IMR-90 (cell line): ENCODE measurements around the gene KIF1B. TPM values are rescaled to one million over a fixed set of nuclear protein-coding genes. Genes with fewer than 3 reads are reported as not detected.

ENCODE experiments used
- ATAC-seq: fragments of 200-7000 bp; cut with Tn5 transposase; 2 replicates; pipeline ENCODE4 v1.9.1; 2020; ENCODE audit warnings: low read depth, mild to moderate bottlenecking, moderate library complexity
- BruUV-seq: library from RNA; stranded (reverse); fragments of 400-500 nt; replicated peaks from 2 replicates; lab custom pipeline; 2021; lab: Mats Ljungman, UMichigan
- CTCF ChIA-PET: fragments of 300-600 bp; formaldehyde crosslinking; extraction: SDS; loops from one replicate; lab custom pipeline; 2021; ENCODE audit warnings: antibody characterized with exemption; lab: Yijun Ruan, JAX
- POLR2A ChIA-PET: fragments of 300-600 bp; sonication (Branson Sonifier 250); formaldehyde crosslinking; loops from one replicate; lab custom pipeline; 2022; ENCODE audit warnings: antibody characterized with exemption; ENCODE audit not compliant: unreplicated experiment; lab: Charles Lee
- DNase-seq: peaks from one replicate; pipeline ENCODE4 v3.0.0; 2013
- H2AFZ ChIP-seq: replicated peaks from 2 replicates; pipeline ENCODE3; 2013; ENCODE audit warnings: low read length, mild to moderate bottlenecking; ENCODE audit not compliant: poor library complexity
- H2AK5ac ChIP-seq: 2 replicates; pipeline ENCODE4 v1.6.1; 2013; ENCODE audit warnings: low read depth, low read length, inconsistent platforms
- H2AK9ac ChIP-seq: replicated peaks from 2 replicates; pipeline ENCODE3; 2013; ENCODE audit warnings: mild to moderate bottlenecking, low read depth, low read length, moderate library complexity; ENCODE audit not compliant: poor library complexity
- H2BK120ac ChIP-seq: 2 replicates; pipeline ENCODE4 v1.6.1; 2013; ENCODE audit warnings: low read depth, low read length, inconsistent platforms
- H2BK15ac ChIP-seq: 3 replicates; pipeline ENCODE4 v1.6.1; 2013; ENCODE audit warnings: low read depth, low read length, inconsistent platforms
- H2BK20ac ChIP-seq: 2 replicates; pipeline ENCODE4 v1.6.1; 2013; ENCODE audit warnings: low read depth, mild to moderate bottlenecking, inconsistent platforms, low read length, moderate library complexity
- H2BK5ac ChIP-seq: 2 replicates; pipeline ENCODE4 v1.6.1; 2013; ENCODE audit warnings: mild to moderate bottlenecking, low read depth, low read length, inconsistent platforms; ENCODE audit not compliant: poor library complexity, severe bottlenecking
- H3K14ac ChIP-seq: replicated peaks from 2 replicates; pipeline ENCODE4 v1.6.1; 2013; ENCODE audit warnings: low read depth, low read length, inconsistent platforms
- H3K18ac ChIP-seq: 2 replicates; pipeline ENCODE4 v1.6.1; 2013; ENCODE audit warnings: low read depth, low read length, control low read depth
- H3K23ac ChIP-seq: 2 replicates; pipeline ENCODE4 v1.6.1; 2013; ENCODE audit warnings: low read depth, low read length, inconsistent platforms
- H3K27ac ChIP-seq: 2 replicates; pipeline ENCODE4 v1.5.1; 2013; ENCODE audit warnings: mild to moderate bottlenecking, control low read depth, low read length; ENCODE audit not compliant: insufficient read depth
- H3K27me3 ChIP-seq: 2 replicates; pipeline ENCODE4 v1.6.1; 2013; ENCODE audit warnings: low read length; ENCODE audit not compliant: control insufficient read depth, insufficient read depth
- H3K36me3 ChIP-seq: 2 replicates; pipeline ENCODE4 v1.6.1; 2013; ENCODE audit warnings: low read length, mixed read lengths; ENCODE audit not compliant: control insufficient read depth, insufficient read depth
- H3K4ac ChIP-seq: 2 replicates; pipeline ENCODE4 v1.6.1; 2013; ENCODE audit warnings: low read depth, low read length, inconsistent platforms
- H3K4me1 ChIP-seq: 2 replicates; pipeline ENCODE4 v1.6.1; 2013; ENCODE audit warnings: low read length, mixed read lengths; ENCODE audit not compliant: control insufficient read depth, insufficient read depth
- H3K4me2 ChIP-seq: 2 replicates; pipeline ENCODE4 v1.6.1; 2013; ENCODE audit warnings: low read depth, mild to moderate bottlenecking, control low read depth, low read length, moderate library complexity
- H3K4me3 ChIP-seq: 2 replicates; pipeline ENCODE4 v1.5.1; 2013; ENCODE audit warnings: low read depth, mild to moderate bottlenecking, control low read depth, low read length, moderate library complexity; ENCODE audit not compliant: insufficient read depth
- H3K56ac ChIP-seq: 2 replicates; pipeline ENCODE4 v1.6.1; 2013; ENCODE audit warnings: low read length, inconsistent platforms; ENCODE audit not compliant: insufficient read depth; ENCODE audit errors: extremely low read depth
- H3K79me1 ChIP-seq, 2 experiments: 2 replicates each; pipeline ENCODE4 v1.6.1; 2013; ENCODE audit warnings: low read length in 2 of 2, inconsistent platforms in 1 of 2, low read depth in 1 of 2
- H3K9ac ChIP-seq: 2 replicates; pipeline ENCODE4 v1.6.1; 2013; ENCODE audit warnings: low read depth, low read length, control low read depth
- H3K9me1 ChIP-seq: 2 replicates; pipeline ENCODE4 v1.6.1; 2013; ENCODE audit warnings: low read length, inconsistent platforms; ENCODE audit not compliant: insufficient read depth
- H3K9me3 ChIP-seq: 2 replicates; pipeline ENCODE4 v1.6.1; 2013; ENCODE audit warnings: low read length; ENCODE audit not compliant: control insufficient read depth, insufficient read depth
- H4K20me1 ChIP-seq: 2 replicates; pipeline ENCODE4 v1.6.1; 2013; ENCODE audit warnings: low read length, inconsistent platforms; ENCODE audit not compliant: insufficient read depth
- H4K5ac ChIP-seq: 2 replicates; pipeline ENCODE4 v1.6.1; 2013; ENCODE audit warnings: mild to moderate bottlenecking, low read depth, low read length, control low read depth
- H4K8ac ChIP-seq, 2 experiments: 2 replicates each; pipeline ENCODE4 v1.6.1; 2013; ENCODE audit warnings: low read depth in 2 of 2, low read length in 2 of 2, control low read depth in 1 of 2, inconsistent platforms in 1 of 2
- H4K91ac ChIP-seq: 2 replicates; pipeline ENCODE4 v1.6.1; 2013; ENCODE audit warnings: low read depth, low read length, inconsistent platforms; ENCODE audit not compliant: insufficient read depth
- CEBPB ChIP-seq: IDR thresholded peaks from 2 replicates; pipeline ENCODE4 v1.6.1; 2012; ENCODE audit warnings: low read depth, low read length, improper control_type of control experiment
- CHD1 ChIP-seq: IDR thresholded peaks from 2 replicates; pipeline ENCODE4 v1.6.1; 2012; ENCODE audit warnings: low read depth, low read length, improper control_type of control experiment
- MAFK ChIP-seq: IDR thresholded peaks from 2 replicates; pipeline ENCODE4 v1.6.1; 2012; ENCODE audit warnings: low read depth, low read length, improper control_type of control experiment
- MAZ ChIP-seq: IDR thresholded peaks from 2 replicates; pipeline ENCODE4 v1.6.1; 2012; ENCODE audit warnings: low read depth, mild to moderate bottlenecking, low read length, improper control_type of control experiment, moderate library complexity, borderline replicate concordance
- NFE2L2 ChIP-seq: fragments of 150-350 bp; IDR thresholded peaks from 2 replicates; pipeline ENCODE4 v1.6.1; 2016; ENCODE audit warnings: low read depth, mild to moderate bottlenecking, low read length
- RFX5 ChIP-seq: IDR thresholded peaks from 2 replicates; pipeline ENCODE4 v1.8.0; 2012; ENCODE audit warnings: low read depth, mild to moderate bottlenecking, low read length, moderate library complexity
- WGBS, 2 experiments: methylation state at CpG; one replicate each; pipeline versions ENCODE4 v1.1.5 to v1.1.7; 2013; ENCODE audit warnings: missing lambda C conversion rate in 2 of 2; ENCODE audit not compliant: insufficient read length in 1 of 2; ENCODE audit errors: extremely low coverage in 2 of 2; 5-methylcytosine and 5-hydroxymethylcytosine counted together
- dilution Hi-C: fragments of 300-500 bp; cut with HindIII; formaldehyde crosslinking; loops from one replicate; pipeline ENCODE4 v1.14.3; 2018; ENCODE audit warnings: low sequenced_read_pairs; ENCODE audit not compliant: unreplicated experiment
- in situ Hi-C: fragments of 300-500 bp; cut with MboI; formaldehyde crosslinking; loops from 3 replicates; pipeline ENCODE4 v1.14.3; 2019; ENCODE audit warnings: low sequenced_read_pairs, inconsistent platforms, mixed read lengths
- intact Hi-C: fragments of 100-400 bp; cut with micrococcal nuclease; formaldehyde crosslinking; loops from 2 replicates; pipeline ENCODE4 v1.10.0; 2022
- polyA plus RNA-seq, 3 experiments: library from polyadenylated mRNA; depleted of rRNA; stranded (reverse); fragments of >200 nt; gene quantifications; 2 replicates each; pipeline ENCODE4 v1.2.3, GENCODE V29; 2012; ENCODE audit warnings: low replicate concordance in 1 of 3
- total RNA-seq: library from RNA; depleted of rRNA; stranded (reverse); fragments of >200 nt; gene quantifications from 2 replicates; pipeline ENCODE4 v1.2.3, GENCODE V29; 2012

The KIF1B gene
- total and polyA plus RNA-seq, 2 of the 4 experiments (the other 2 are of a cell fraction) = 13.0 to 21.1 TPM

GRCh38 chr1:10396870-10397269 lies 186.5 kb downstream of the KIF1B start:
- in situ Hi-C loops = no loop called here
- Histone ChIP-seq H3K18ac (no peak overlapping the region), H3K4me1 (peaks cover 4% of the 10 kb centered on the region), H2AK5ac (no peak overlapping the region), H3K4me3 (no peak overlapping the region), H3K14ac (no peak overlapping the region), H4K8ac (no peak overlapping the region), H2AFZ (no peak overlapping the region), H2BK20ac (no peak overlapping the region), H2BK120ac (no peak overlapping the region), H3K36me3 (no peaks in the 10 kb centered on the region), H2AK9ac (no peak overlapping the region), H3K4ac (no peak overlapping the region), H4K91ac (no peak overlapping the region), H3K79me1 (peaks cover 9 to 18% of the 10 kb centered on the region in 2 experiments), H3K9ac (no peak overlapping the region), H3K27ac (no peak overlapping the region), H4K20me1 (peaks cover 15% of the 10 kb centered on the region; the same call in 1 of the 2 replicates), H4K5ac (no peak overlapping the region), H3K4me2 (no peak overlapping the region), H3K56ac (no peak overlapping the region), H3K27me3 (no peaks in the 10 kb centered on the region), H3K23ac (no peak overlapping the region), H3K9me1 (peaks cover 4% of the 10 kb centered on the region; the same call in 1 of the 2 replicates), H2BK5ac (no peak overlapping the region), H2BK15ac (no peak overlapping the region), H3K9me3 (no peaks in the 10 kb centered on the region)
- dilution Hi-C loops = no loop called here
- ATAC-seq (no peak), DNase-seq (no peak)
- ChIA-PET CTCF (no interaction called here), POLR2A (no interaction called here)
- no CpG with 5 or more reads among the region's 3 CpGs for WGBS, 2 experiments
- no peak for TF ChIP-seq MAZ
- TF ChIP-seq RFX5 = no peak
- no peak for TF ChIP-seq NFE2L2
- TF ChIP-seq MAFK = no peak
- TF ChIP-seq CHD1 = no peak
- no peak for TF ChIP-seq CEBPB
- intact Hi-C loops = no loop called here
- no TSS peak for BruUV-seq
